HEK293 (cell line): ENCODE data around the gene AQP3.

Experiments
- CTCF ChIA-PET: fragments of 350-600 bp; formaldehyde crosslinking; extraction: SDS; loops from one replicate; lab custom pipeline; 2021; ENCODE audit warnings: antibody characterized with exemption; lab: Yijun Ruan, JAX
- POLR2A ChIA-PET: fragments of 300-600 bp; formaldehyde crosslinking; extraction: SDS; loops from one replicate; lab custom pipeline; 2020; ENCODE audit warnings: antibody characterized with exemption, inconsistent platforms; lab: Yijun Ruan, JAX
- H3K27ac ChIP-seq: fragments of 200-500 bp; sonication (Bioruptor generic); 2 replicates; pipeline ENCODE4 v1.5.1; 2014; ENCODE audit warnings: low read depth, low read length, control low read depth, inconsistent platforms; ENCODE audit errors: extremely low read depth
- H3K36me3 ChIP-seq, 2 experiments: fragments of 200-500 bp in 1 of 2; sonication (Bioruptor generic) in 1 of 2; 1 replicate in 1 of 2; 2 replicates in 1 of 2; pipeline ENCODE4 v1.5.1; 2014 to 2017; ENCODE audit warnings: inconsistent platforms in 2 of 2, low read length in 2 of 2; ENCODE audit not compliant: control insufficient read depth in 2 of 2, insufficient read depth in 1 of 2
- H3K4me1 ChIP-seq: fragments of 200-500 bp; sonication (Bioruptor generic); 2 replicates; pipeline ENCODE4 v1.5.1; 2014; ENCODE audit warnings: mild to moderate bottlenecking, low read length, inconsistent platforms; ENCODE audit not compliant: control insufficient read depth, insufficient read depth
- H3K4me3 ChIP-seq: 2 replicates; pipeline ENCODE4 v1.5.1; 2011; ENCODE audit warnings: low read depth, mild to moderate bottlenecking, control low read depth, low read length, moderate library complexity
- H3K9me3 ChIP-seq: fragments of 200-500 bp; sonication (Bioruptor generic); 2 replicates; pipeline ENCODE4 v1.5.1; 2014; ENCODE audit warnings: low read depth, low read length, inconsistent platforms; ENCODE audit not compliant: control insufficient read depth, insufficient read depth
- EGR2 ChIP-seq: fragments of 450-650 bp; formaldehyde crosslinking; IDR thresholded peaks from 2 replicates; pipeline ENCODE4 v1.5.1; 2016; ENCODE audit warnings: low read depth, missing biosample characterization, missing genetic modification characterization
- GLIS2 ChIP-seq: fragments of 450-650 bp; formaldehyde crosslinking; IDR thresholded peaks from 2 replicates; pipeline ENCODE4 v1.5.1; 2016; ENCODE audit warnings: missing biosample characterization, missing genetic modification characterization
- OSR2 ChIP-seq: fragments of 450-650 bp; formaldehyde crosslinking; IDR thresholded peaks from 2 replicates; pipeline ENCODE4 v1.5.1; 2016; ENCODE audit warnings: missing biosample characterization, missing genetic modification characterization
- SCRT2 ChIP-seq: fragments of 450-650 bp; formaldehyde crosslinking; IDR thresholded peaks from 2 replicates; pipeline ENCODE4 v1.5.1; 2016; ENCODE audit warnings: missing biosample characterization, missing genetic modification characterization
- SP7 ChIP-seq: fragments of 450-650 bp; formaldehyde crosslinking; IDR thresholded peaks from 2 replicates; pipeline ENCODE4 v1.5.1; 2016; ENCODE audit warnings: missing biosample characterization, missing genetic modification characterization
- WT1 ChIP-seq: fragments of 450-650 bp; formaldehyde crosslinking; IDR thresholded peaks from 2 replicates; pipeline ENCODE4 v1.5.1; 2016; ENCODE audit warnings: missing biosample characterization, missing genetic modification characterization
- YY1 ChIP-seq: fragments of 450-650 bp; formaldehyde crosslinking; IDR thresholded peaks from 2 replicates; pipeline ENCODE4 v1.5.1; 2018; ENCODE audit warnings: missing biosample characterization, missing genetic modification characterization
- ZBTB48 ChIP-seq: fragments of 450-650 bp; formaldehyde crosslinking; IDR thresholded peaks from 2 replicates; pipeline ENCODE4 v1.5.1; 2016; ENCODE audit warnings: missing biosample characterization, missing genetic modification characterization
- ZFHX2 ChIP-seq: fragments of 450-650 bp; formaldehyde crosslinking; conservative IDR thresholded peaks from 2 replicates; pipeline ENCODE4 v1.5.1; 2016; ENCODE audit warnings: missing biosample characterization, missing genetic modification characterization
- ZNF10 ChIP-seq: fragments of 450-650 bp; formaldehyde crosslinking; IDR thresholded peaks from 2 replicates; pipeline ENCODE4 v1.5.1; 2017; ENCODE audit warnings: missing biosample characterization, missing genetic modification characterization
- ZNF214 ChIP-seq: fragments of 450-650 bp; formaldehyde crosslinking; IDR thresholded peaks from 2 replicates; pipeline ENCODE4 v1.5.1; 2017; ENCODE audit warnings: missing biosample characterization, mild to moderate bottlenecking, missing genetic modification characterization, borderline replicate concordance
- ZNF292 ChIP-seq: fragments of 450-650 bp; formaldehyde crosslinking; IDR thresholded peaks from 2 replicates; pipeline ENCODE4 v1.5.1; 2016; ENCODE audit warnings: low read depth, missing biosample characterization, missing genetic modification characterization, borderline replicate concordance
- ZNF341 ChIP-seq: fragments of 450-650 bp; formaldehyde crosslinking; IDR thresholded peaks from 2 replicates; pipeline ENCODE4; 2016; ENCODE audit warnings: low read depth, missing biosample characterization, missing genetic modification characterization
- ZNF394 ChIP-seq: fragments of 450-650 bp; formaldehyde crosslinking; IDR thresholded peaks from 2 replicates; pipeline ENCODE4 v1.5.1; 2016; ENCODE audit warnings: missing biosample characterization, missing genetic modification characterization, mild to moderate bottlenecking, moderate library complexity, borderline replicate concordance
- ZNF600 ChIP-seq: fragments of 450-650 bp; formaldehyde crosslinking; IDR thresholded peaks from 2 replicates; pipeline ENCODE4 v1.5.1; 2016; ENCODE audit warnings: missing biosample characterization, missing genetic modification characterization
- ZNF621 ChIP-seq: fragments of 450-650 bp; formaldehyde crosslinking; IDR thresholded peaks from 2 replicates; pipeline ENCODE4 v1.5.1; 2017; ENCODE audit warnings: missing biosample characterization, missing genetic modification characterization
- ZNF624 ChIP-seq: fragments of 450-650 bp; formaldehyde crosslinking; IDR thresholded peaks from 2 replicates; pipeline ENCODE4 v1.5.1; 2017; ENCODE audit warnings: missing biosample characterization, missing genetic modification characterization
- ZNF76 ChIP-seq: fragments of 450-650 bp; formaldehyde crosslinking; IDR thresholded peaks from 2 replicates; pipeline ENCODE4; 2016; ENCODE audit warnings: low read depth, missing biosample characterization, missing genetic modification characterization, borderline replicate concordance
- ZNF776 ChIP-seq: fragments of 450-650 bp; formaldehyde crosslinking; IDR thresholded peaks from 2 replicates; pipeline ENCODE4 v1.5.0; 2017; ENCODE audit warnings: missing biosample characterization, missing genetic modification characterization, borderline replicate concordance
- ZNF791 ChIP-seq: fragments of 450-650 bp; formaldehyde crosslinking; IDR thresholded peaks from 2 replicates; pipeline ENCODE4 v1.5.1; 2016; ENCODE audit warnings: missing biosample characterization, missing genetic modification characterization
- TF ChIP-seq, protein P1 (sequence below): fragments of 450-650 bp; formaldehyde crosslinking; IDR thresholded peaks from 2 replicates; pipeline ENCODE4 v1.5.1; 2016; ENCODE audit warnings: missing biosample characterization, missing genetic modification characterization
- TF ChIP-seq, protein P2 (sequence below): fragments of 450-650 bp; formaldehyde crosslinking; IDR thresholded peaks from 2 replicates; pipeline ENCODE4 v1.5.1; 2016; ENCODE audit warnings: missing biosample characterization, missing genetic modification characterization
- TF ChIP-seq, protein P3 (sequence below): fragments of 450-650 bp; formaldehyde crosslinking; IDR thresholded peaks from 2 replicates; pipeline ENCODE4 v1.5.1; 2016; ENCODE audit warnings: missing biosample characterization, missing genetic modification characterization
- TF ChIP-seq, protein P4 (sequence below): fragments of 450-650 bp; formaldehyde crosslinking; IDR thresholded peaks from 2 replicates; pipeline ENCODE4 v1.5.1; 2016; ENCODE audit warnings: missing biosample characterization, missing genetic modification characterization

AQP3 gene

DNA sequence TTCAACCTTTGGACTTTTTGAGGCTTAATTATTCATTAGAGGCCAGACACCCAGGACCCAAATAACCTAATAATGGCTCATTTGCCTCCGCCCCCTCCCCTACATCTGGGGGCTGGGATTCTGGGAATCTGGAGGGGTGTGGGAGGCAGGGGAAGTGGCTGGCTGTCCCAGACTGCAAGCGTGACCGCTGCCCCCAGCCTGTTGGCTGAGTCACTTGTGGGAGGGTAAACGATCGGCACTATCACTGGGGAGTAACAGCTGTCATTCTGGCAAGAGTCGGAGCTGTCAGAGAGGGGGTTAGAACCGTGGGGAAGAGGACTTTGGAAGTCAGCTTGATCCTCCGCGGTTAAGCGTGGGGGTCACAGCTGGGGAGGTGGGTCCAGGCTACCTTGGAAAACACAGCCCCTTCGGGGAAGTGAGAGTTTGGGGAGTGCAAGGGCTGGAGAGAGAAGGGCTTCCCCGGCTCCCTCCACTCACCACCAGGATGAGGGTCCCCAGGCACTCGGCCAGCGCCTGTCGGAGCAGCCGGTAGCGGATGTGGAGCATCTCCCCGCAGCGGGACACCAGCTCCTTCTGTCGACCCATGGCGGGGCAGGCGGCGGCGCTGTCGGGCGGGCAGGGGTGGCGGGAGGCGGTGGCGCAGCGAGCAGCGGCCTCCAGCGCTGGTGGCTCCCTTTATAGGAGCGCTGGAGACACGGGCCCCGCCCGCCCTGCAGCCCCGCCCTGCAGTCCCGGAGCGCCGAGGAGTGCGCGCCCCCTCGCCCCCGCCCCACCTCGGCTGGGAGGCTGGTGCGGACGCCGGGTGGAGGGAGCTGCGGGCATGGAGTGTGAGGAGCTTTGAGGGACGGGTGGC is at the start of gene AQP3:
TSS of gene AQP3 (minus strand) at position 648 of the 853 bp plus-strand sequence. CDS start at position 585, 63 bp downstream.
- H3K27ac ChIP-seq, result no peak within 1 kb of the TSS; the same call in 1 of the 2 replicates
- H3K4me3 ChIP-seq, result peak within 1 kb of the TSS; percentile 46
- no peaks in the 10 kb centered on the region for H3K9me3 ChIP-seq
- POLR2A ChIA-PET, result interaction anchor here (0.7 to 2.4 kb wide), 7 partner anchors 11 to 189 kb away, joined by 3 to 11 read pairs (median 5); partner anchors contain the start of genes ANKRD18B, NFX1 and NOL6
- no peaks in the 10 kb centered on the region for H3K36me3 ChIP-seq
- no peaks in the 10 kb centered on the region; the same call in 1 of the 2 replicates for H3K4me1 ChIP-seq
- CTCF ChIA-PET, result interaction anchor here (0.6 to 14.8 kb wide), 13 partner anchors 9 to 1068 kb away, joined by 3 to 176 read pairs (median 7); partner anchors contain the start of gene NOL6
- TF ChIP-seq, protein P1, sequence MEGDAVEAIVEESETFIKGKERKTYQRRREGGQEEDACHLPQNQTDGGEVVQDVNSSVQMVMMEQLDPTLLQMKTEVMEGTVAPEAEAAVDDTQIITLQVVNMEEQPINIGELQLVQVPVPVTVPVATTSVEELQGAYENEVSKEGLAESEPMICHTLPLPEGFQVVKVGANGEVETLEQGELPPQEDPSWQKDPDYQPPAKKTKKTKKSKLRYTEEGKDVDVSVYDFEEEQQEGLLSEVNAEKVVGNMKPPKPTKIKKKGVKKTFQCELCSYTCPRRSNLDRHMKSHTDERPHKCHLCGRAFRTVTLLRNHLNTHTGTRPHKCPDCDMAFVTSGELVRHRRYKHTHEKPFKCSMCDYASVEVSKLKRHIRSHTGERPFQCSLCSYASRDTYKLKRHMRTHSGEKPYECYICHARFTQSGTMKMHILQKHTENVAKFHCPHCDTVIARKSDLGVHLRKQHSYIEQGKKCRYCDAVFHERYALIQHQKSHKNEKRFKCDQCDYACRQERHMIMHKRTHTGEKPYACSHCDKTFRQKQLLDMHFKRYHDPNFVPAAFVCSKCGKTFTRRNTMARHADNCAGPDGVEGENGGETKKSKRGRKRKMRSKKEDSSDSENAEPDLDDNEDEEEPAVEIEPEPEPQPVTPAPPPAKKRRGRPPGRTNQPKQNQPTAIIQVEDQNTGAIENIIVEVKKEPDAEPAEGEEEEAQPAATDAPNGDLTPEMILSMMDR (tag by site-specific recombination), result peak; percentile 59
- TF ChIP-seq, protein P2, sequence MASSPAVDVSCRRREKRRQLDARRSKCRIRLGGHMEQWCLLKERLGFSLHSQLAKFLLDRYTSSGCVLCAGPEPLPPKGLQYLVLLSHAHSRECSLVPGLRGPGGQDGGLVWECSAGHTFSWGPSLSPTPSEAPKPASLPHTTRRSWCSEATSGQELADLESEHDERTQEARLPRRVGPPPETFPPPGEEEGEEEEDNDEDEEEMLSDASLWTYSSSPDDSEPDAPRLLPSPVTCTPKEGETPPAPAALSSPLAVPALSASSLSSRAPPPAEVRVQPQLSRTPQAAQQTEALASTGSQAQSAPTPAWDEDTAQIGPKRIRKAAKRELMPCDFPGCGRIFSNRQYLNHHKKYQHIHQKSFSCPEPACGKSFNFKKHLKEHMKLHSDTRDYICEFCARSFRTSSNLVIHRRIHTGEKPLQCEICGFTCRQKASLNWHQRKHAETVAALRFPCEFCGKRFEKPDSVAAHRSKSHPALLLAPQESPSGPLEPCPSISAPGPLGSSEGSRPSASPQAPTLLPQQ (tag by site-specific recombination), result 0 out of 2 replicates have a peak, but pooled peaks have one; percentile 16
- TF ChIP-seq OSR2 (tag by site-specific recombination), result 0 out of 2 replicates have a peak, but pooled peaks have one; percentile 20
- TF ChIP-seq ZNF624 (tag by site-specific recombination), result no peak
- peak; percentile 87 for TF ChIP-seq EGR2 (tag by site-specific recombination)
- TF ChIP-seq ZNF10 (tag by site-specific recombination), result no peak
- TF ChIP-seq ZNF621 (tag by site-specific recombination), result no peak
- peak; percentile 36; the same call in 1 of the 2 replicates for TF ChIP-seq ZNF394
- TF ChIP-seq, protein P3, sequence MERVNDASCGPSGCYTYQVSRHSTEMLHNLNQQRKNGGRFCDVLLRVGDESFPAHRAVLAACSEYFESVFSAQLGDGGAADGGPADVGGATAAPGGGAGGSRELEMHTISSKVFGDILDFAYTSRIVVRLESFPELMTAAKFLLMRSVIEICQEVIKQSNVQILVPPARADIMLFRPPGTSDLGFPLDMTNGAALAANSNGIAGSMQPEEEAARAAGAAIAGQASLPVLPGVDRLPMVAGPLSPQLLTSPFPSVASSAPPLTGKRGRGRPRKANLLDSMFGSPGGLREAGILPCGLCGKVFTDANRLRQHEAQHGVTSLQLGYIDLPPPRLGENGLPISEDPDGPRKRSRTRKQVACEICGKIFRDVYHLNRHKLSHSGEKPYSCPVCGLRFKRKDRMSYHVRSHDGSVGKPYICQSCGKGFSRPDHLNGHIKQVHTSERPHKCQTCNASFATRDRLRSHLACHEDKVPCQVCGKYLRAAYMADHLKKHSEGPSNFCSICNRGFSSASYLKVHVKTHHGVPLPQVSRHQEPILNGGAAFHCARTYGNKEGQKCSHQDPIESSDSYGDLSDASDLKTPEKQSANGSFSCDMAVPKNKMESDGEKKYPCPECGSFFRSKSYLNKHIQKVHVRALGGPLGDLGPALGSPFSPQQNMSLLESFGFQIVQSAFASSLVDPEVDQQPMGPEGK (tag by site-specific recombination), result peak; percentile 59
- TF ChIP-seq GLIS2 (tag by site-specific recombination), result peak; percentile 70; the same call in 1 of the 2 replicates
- TF ChIP-seq SCRT2, result peak; percentile 77
- peak; percentile 45 for TF ChIP-seq WT1 (tag by site-specific recombination)
- no peak for TF ChIP-seq YY1
- peak; percentile 72 for TF ChIP-seq ZNF76 (tag by site-specific recombination)
- no peak for TF ChIP-seq ZNF292
- no peak for TF ChIP-seq ZBTB48
- no peak for TF ChIP-seq ZNF776 (tag by site-specific recombination)
- TF ChIP-seq ZNF341 (tag by site-specific recombination), result peak; percentile 89
- peak; percentile 63 for TF ChIP-seq ZNF600 (tag by site-specific recombination)
- no peak for TF ChIP-seq ZNF791 (tag by site-specific recombination)
- TF ChIP-seq ZNF214 (tag by site-specific recombination), result no peak
- peak; percentile 53 for TF ChIP-seq SP7 (tag by site-specific recombination)
- TF ChIP-seq, protein P4, sequence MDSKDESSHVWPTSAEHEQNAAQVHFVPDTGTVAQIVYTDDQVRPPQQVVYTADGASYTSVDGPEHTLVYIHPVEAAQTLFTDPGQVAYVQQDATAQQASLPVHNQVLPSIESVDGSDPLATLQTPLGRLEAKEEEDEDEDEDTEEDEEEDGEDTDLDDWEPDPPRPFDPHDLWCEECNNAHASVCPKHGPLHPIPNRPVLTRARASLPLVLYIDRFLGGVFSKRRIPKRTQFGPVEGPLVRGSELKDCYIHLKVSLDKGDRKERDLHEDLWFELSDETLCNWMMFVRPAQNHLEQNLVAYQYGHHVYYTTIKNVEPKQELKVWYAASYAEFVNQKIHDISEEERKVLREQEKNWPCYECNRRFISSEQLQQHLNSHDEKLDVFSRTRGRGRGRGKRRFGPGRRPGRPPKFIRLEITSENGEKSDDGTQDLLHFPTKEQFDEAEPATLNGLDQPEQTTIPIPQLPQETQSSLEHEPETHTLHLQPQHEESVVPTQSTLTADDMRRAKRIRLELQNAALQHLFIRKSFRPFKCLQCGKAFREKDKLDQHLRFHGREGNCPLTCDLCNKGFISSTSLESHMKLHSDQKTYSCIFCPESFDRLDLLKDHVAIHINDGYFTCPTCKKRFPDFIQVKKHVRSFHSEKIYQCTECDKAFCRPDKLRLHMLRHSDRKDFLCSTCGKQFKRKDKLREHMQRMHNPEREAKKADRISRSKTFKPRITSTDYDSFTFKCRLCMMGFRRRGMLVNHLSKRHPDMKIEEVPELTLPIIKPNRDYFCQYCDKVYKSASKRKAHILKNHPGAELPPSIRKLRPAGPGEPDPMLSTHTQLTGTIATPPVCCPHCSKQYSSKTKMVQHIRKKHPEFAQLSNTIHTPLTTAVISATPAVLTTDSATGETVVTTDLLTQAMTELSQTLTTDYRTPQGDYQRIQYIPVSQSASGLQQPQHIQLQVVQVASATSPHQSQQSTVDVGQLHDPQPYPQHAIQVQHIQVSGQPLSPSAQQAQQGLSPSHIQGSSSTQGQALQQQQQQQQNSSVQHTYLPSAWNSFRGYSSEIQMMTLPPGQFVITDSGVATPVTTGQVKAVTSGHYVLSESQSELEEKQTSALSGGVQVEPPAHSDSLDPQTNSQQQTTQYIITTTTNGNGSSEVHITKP (tag by site-specific recombination), result peak; percentile 69
- TF ChIP-seq ZFHX2 (tag by site-specific recombination), result peak; percentile 91
